Spleen (tissue), 11 donors: Measurements from ENCODE around the gene ATP13A4. TPM values are rescaled to one million over a fixed set of nuclear protein-coding genes. Genes with fewer than 3 reads are reported as not detected.

ENCODE experiments used
- DNase-seq: peaks from one replicate; pipeline ENCODE4 v3.0.0-alpha.2; 2020
- H3K27ac ChIP-seq, 8 donors: fragments of 200-600 bp; sonication (generic) in 7 of 8; 1 replicate in 4 of 8; 2 replicates in 4 of 8; pipeline versions ENCODE4 v1.5.0 to v1.8.0; 2016 to 2021; ENCODE audit warnings: inconsistent platforms in 4 of 8, mild to moderate bottlenecking in 4 of 8, moderate library complexity in 1 of 8
- H3K27me3 ChIP-seq, 7 donors: fragments of 200-600 bp; sonication (generic) in 6 of 7; replicated peaks in 1 of 7; 1 replicate in 4 of 7; 2 replicates in 3 of 7; pipeline versions ENCODE4 v1.5.0 to v1.8.0; 2016 to 2021; ENCODE audit warnings: inconsistent platforms in 3 of 7, mild to moderate bottlenecking in 1 of 7
- H3K36me3 ChIP-seq, 6 donors: fragments of 200-600 bp; sonication (generic) in 5 of 6; 1 replicate in 4 of 6; 2 replicates in 2 of 6; pipeline versions ENCODE4 v1.5.0 to v1.8.0; 2016 to 2021; ENCODE audit warnings: inconsistent platforms in 2 of 6
- H3K4me1 ChIP-seq, 6 donors: fragments of 200-600 bp; sonication (generic) in 5 of 6; 1 replicate in 3 of 6; 2 replicates in 3 of 6; pipeline versions ENCODE4 v1.5.0 to v1.8.0; 2016 to 2021; ENCODE audit warnings: inconsistent platforms in 3 of 6
- H3K4me3 ChIP-seq, 8 donors: fragments of 200-600 bp; sonication (generic) in 7 of 8; 1 replicate in 4 of 8; 2 replicates in 4 of 8; pipeline versions ENCODE4 v1.5.0 to v1.8.0; 2016 to 2021; ENCODE audit warnings: inconsistent platforms in 4 of 8, mild to moderate bottlenecking in 4 of 8, moderate library complexity in 2 of 8
- H3K9me3 ChIP-seq, 8 donors: fragments of 200-600 bp; sonication (generic) in 7 of 8; 1 replicate in 4 of 8; 2 replicates in 4 of 8; pipeline versions ENCODE4 v1.5.0 to v1.8.0; 2016 to 2021; ENCODE audit warnings: inconsistent platforms in 4 of 8
- POLR2A ChIP-seq, 3 donors: fragments of 450-650 bp; IDR thresholded peaks; one replicate each; pipeline ENCODE4 v1.5.1; 2017; ENCODE audit warnings: antibody characterized with exemption in 3 of 3, mild to moderate bottlenecking in 1 of 3
- POLR2AphosphoS5 ChIP-seq, 3 donors: sonication (generic); formaldehyde crosslinking; IDR thresholded peaks; one replicate each; pipeline ENCODE4 v1.5.1; 2017; ENCODE audit warnings: antibody characterized with exemption in 3 of 3
- WGBS, 5 donors: extraction: QIAGEN DNeasy Blood & Tissue Kit in 3 of 5; methylation state at CpG; one replicate each; pipeline versions ENCODE4 v1.1.5 to v1.1.7; 2013 to 2018; 5-methylcytosine and 5-hydroxymethylcytosine counted together
- intact Hi-C: fragments of 100-400 bp; cut with DNase I; formaldehyde crosslinking; loops from one replicate; pipeline ENCODE4 v1.15.0; 2023; ENCODE audit warnings: low total_unique reads
- polyA plus RNA-seq, 3 donors: library from polyadenylated mRNA; stranded (reverse); fragments of 200-250 nt; gene quantifications; one replicate each; pipeline ENCODE4 v1.2.1, GENCODE V29; 2013
- total RNA-seq, 7 donors: library from RNA; depleted of rRNA in 3 of 7; stranded (reverse); fragments of >200 nt in 3 of 7; fragmentation: NEBNext Ultra II Directional in 4 of 7; extraction: Animal tissue kit (Norgen Biotek cat#: 25700) in 4 of 7; gene quantifications; one replicate each; pipeline versions ENCODE4 v1.1.0 to v1.2.1, GENCODE V29; 2016 to 2021
- TF ChIP-seq, protein P1 (sequence below), 11 experiments: fragments of 200-600 bp in 7 of 11; fragments of 450-650 bp in 4 of 11; sonication (generic) in 4 of 11; IDR thresholded peaks in 8 of 11; conservative IDR thresholded peaks in 3 of 11; 1 replicate in 7 of 11; 2 replicates in 4 of 11; pipeline versions ENCODE4 v1.4.0 to v1.8.0; 2016 to 2021; ENCODE audit warnings: antibody characterized with exemption in 11 of 11, inconsistent platforms in 4 of 11, mild to moderate bottlenecking in 1 of 11
- donor health status: healthy with polysubstance abuse.
- donor health status: DM: no; HTN: no; CAD: no; lungs with moderate emphysema.
- donor health status: DM: no; HTN: no; CAD: no.
- donor health status: Bipolar disorder and iron deficiency.
- donor health status: healthy.
- donor health status: DM: no; HTN: no; CAD: no.
- donor health status: DM: yes; HTN: yes; CAD: no.

Gene ATP13A4
- total and polyA plus RNA-seq, 10 donors: 0.24 to 8.4 (median 1.5) TPM

DNA sequence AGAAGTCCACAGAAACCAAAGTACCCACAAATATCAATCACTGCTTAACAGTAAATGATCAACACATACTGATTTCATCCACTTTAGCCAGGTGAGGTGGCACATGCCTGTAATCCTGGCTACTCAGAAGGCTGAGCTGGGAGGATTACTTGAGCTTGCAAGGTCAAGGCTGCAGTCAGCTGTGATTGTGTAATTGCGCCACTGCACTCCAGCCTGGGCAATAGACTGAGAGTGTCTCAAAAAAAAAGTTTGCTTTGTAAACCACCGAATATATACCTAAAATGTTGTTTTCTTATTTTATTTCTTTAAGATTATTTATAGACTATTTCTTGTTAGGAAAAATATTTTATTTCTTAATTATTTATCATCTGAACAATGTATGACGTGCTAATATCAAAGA lies 8.7 kb upstream of the ATP13A4 start:
- Histone ChIP-seq H3K27ac (no peak overlapping the region), H3K4me1 (no peaks in the 10 kb centered on the region), H3K36me3 (no peaks in the 10 kb centered on the region), H3K4me3 (no peak overlapping the region), H3K9me3 (no peaks in the 10 kb centered on the region), H3K27me3 (no peaks in the 10 kb centered on the region)
- no peak for DNase-seq
- WGBS, 5 donors: 91 to 97% (median 94%) methylated on average over 3 of the region's 3 CpGs
- TF ChIP-seq POLR2AphosphoS5 (IDR thresholded peaks at IDR 0.05) (no peak), POLR2A (IDR thresholded peaks at IDR 0.05) (no peak)
- TF ChIP-seq, protein P1, sequence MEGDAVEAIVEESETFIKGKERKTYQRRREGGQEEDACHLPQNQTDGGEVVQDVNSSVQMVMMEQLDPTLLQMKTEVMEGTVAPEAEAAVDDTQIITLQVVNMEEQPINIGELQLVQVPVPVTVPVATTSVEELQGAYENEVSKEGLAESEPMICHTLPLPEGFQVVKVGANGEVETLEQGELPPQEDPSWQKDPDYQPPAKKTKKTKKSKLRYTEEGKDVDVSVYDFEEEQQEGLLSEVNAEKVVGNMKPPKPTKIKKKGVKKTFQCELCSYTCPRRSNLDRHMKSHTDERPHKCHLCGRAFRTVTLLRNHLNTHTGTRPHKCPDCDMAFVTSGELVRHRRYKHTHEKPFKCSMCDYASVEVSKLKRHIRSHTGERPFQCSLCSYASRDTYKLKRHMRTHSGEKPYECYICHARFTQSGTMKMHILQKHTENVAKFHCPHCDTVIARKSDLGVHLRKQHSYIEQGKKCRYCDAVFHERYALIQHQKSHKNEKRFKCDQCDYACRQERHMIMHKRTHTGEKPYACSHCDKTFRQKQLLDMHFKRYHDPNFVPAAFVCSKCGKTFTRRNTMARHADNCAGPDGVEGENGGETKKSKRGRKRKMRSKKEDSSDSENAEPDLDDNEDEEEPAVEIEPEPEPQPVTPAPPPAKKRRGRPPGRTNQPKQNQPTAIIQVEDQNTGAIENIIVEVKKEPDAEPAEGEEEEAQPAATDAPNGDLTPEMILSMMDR (IDR thresholded peaks at IDR 0.05 in 8 of 11, conservative IDR thresholded peaks at IDR 0.05 in 3 of 11): no peak
- intact Hi-C loops: no loop called here

DNA sequence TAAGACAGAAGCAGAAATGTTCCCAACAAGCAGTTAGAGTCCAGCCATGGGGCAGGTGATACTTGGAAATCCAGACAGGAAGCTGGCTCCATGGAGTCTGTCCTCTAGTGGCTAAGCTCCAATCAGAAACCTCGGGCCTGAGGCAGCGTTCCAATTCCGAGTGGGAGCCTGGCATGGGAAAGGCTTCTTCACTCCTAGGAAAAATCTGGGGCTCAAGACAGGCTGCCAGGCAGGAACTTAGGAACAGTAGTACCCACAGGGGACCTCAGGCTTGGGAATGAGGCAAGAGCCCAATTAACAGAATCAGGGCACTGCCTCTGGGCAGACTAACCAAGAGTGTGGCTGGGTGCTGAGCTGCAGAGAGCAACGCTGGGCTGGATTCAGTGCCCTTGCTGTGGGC lies 6.2 kb upstream of the ATP13A4 start:
- 66 to 84% (median 76%) methylated on average over 4 of the region's 4 CpGs for WGBS, 5 donors
- Histone ChIP-seq H3K27ac (no peak overlapping the region), H3K4me1 (no peaks in the 10 kb centered on the region), H3K4me3 (no peak overlapping the region), H3K36me3 (no peaks in the 10 kb centered on the region), H3K9me3 (no peaks in the 10 kb centered on the region), H3K27me3 (no peaks in the 10 kb centered on the region)
- DNase-seq: no peak
- intact Hi-C loops: no loop called here
- TF ChIP-seq POLR2AphosphoS5 (IDR thresholded peaks at IDR 0.05): no peak
- TF ChIP-seq POLR2A (IDR thresholded peaks at IDR 0.05): no peak
- TF ChIP-seq, protein P1 (IDR thresholded peaks at IDR 0.05 in 8 of 11, conservative IDR thresholded peaks at IDR 0.05 in 3 of 11): no peak

DNA sequence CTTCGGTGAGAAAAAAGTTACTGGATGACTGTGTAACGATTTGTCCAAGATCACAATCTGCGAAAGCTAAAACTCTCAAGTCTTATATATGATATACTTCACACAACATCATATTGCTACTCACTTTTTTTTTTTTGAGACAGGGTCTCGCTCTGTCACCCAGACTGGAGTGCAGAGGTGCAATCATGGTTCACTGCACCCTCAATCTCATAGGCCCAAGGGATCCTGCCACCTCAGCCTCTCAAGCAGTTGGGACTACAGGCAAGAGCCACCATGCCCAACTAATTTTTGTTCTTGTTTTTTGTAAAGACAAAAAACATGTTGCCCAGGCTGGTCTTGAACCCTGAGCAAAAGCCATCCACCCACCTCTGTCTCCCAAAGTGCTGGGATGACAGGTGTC lies 5.4 kb upstream of the ATP13A4 start:
- no peaks in the 10 kb centered on the region for H3K4me1 ChIP-seq
- H3K27me3 ChIP-seq: no peaks in the 10 kb centered on the region
- intact Hi-C loops: no loop called here
- no peaks in the 10 kb centered on the region for H3K36me3 ChIP-seq
- H3K4me3 ChIP-seq: no peak overlapping the region
- TF ChIP-seq POLR2AphosphoS5 (IDR thresholded peaks at IDR 0.05) (no peak), POLR2A (IDR thresholded peaks at IDR 0.05) (no peak)
- TF ChIP-seq, protein P1 (IDR thresholded peaks at IDR 0.05 in 8 of 11, conservative IDR thresholded peaks at IDR 0.05 in 3 of 11): no peak
- 88 to 97% (median 92%) methylated on average over 4 of the region's 4 CpGs for WGBS, 5 donors
- DNase-seq: no peak
- no peak overlapping the region for H3K27ac ChIP-seq
- H3K9me3 ChIP-seq: no peaks in the 10 kb centered on the region

DNA sequence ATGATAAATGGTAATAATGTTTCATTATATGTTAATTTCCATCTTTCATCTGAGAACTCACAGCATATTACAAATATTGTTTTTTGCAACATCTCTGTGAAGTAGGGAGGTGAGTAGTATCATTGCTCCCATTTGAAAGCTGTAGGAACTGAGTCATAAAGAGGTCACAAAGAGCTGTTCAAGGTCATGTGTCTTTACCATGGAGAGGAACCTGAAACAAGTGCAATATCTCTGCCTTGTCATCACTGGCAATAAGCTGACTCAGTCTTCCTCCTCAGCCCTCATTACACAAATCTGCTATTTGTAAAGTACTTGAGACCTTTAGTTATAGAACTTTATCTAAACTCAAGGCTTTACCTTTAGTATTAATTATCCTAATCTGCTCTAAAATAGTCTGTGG lies 4.4 kb upstream of the ATP13A4 start:
- H3K4me3 ChIP-seq: no peak overlapping the region
- no peaks in the 10 kb centered on the region for H3K36me3 ChIP-seq
- H3K9me3 ChIP-seq: no peaks in the 10 kb centered on the region
- intact Hi-C loops: no loop called here
- no peak for DNase-seq
- no peaks in the 10 kb centered on the region for H3K4me1 ChIP-seq
- H3K27ac ChIP-seq: no peak overlapping the region
- H3K27me3 ChIP-seq: no peaks in the 10 kb centered on the region
- no peak for TF ChIP-seq POLR2A (IDR thresholded peaks at IDR 0.05)
- TF ChIP-seq, protein P1 (IDR thresholded peaks at IDR 0.05 in 8 of 11, conservative IDR thresholded peaks at IDR 0.05 in 3 of 11): no peak
